Measurements from ENCODE around the gene HSPB8. TPM values are rescaled to one million over a fixed set of nuclear protein-coding genes. Genes with fewer than 3 reads are reported as not detected.

Gene HSPB8
- total and polyA plus RNA-seq, 7 donors = 2.1 to 485 (median 311) TPM

- H3K27me3 ChIP-seq = peaks cover 0 to 5% (median 0%) of the 10 kb centered on the region in 3 donors
- H3K4me1 ChIP-seq = no peaks in the 10 kb centered on the region
- H3K36me3 ChIP-seq = no peaks in the 10 kb centered on the region
- DNase-seq = no peak
- H3K27ac ChIP-seq = no peak overlapping the region
- TF ChIP-seq CTCF (IDR thresholded peaks at IDR 0.05) (no peak), EP300 (IDR thresholded peaks at IDR 0.05) (no peak), POLR2AphosphoS5 (IDR thresholded peaks at IDR 0.05) (no peak), POLR2A (IDR thresholded peaks at IDR 0.05) (no peak)
- no peaks in the 10 kb centered on the region for H3K9me3 ChIP-seq
- no peak overlapping the region for H3K4me3 ChIP-seq
- intact Hi-C loops (cut with DNase I) = no loop called here
- WGBS, 2 donors = 70 to 80% methylated on average over 3 of the region's 3 CpGs
Observed at GRCh38 chr12:119167902-119168301, 10.8 kb upstream of the HSPB8 start.

- Histone ChIP-seq H3K27ac (no peak overlapping the region), H3K9me3 (no peaks in the 10 kb centered on the region), H3K4me3 (no peak overlapping the region), H3K4me1 (no peaks in the 10 kb centered on the region), H3K36me3 (no peaks in the 10 kb centered on the region), H3K27me3 (peaks cover 0 to 3% (median 0%) of the 10 kb centered on the region in 3 donors)
- DNase-seq = no peak
- TF ChIP-seq CTCF (IDR thresholded peaks at IDR 0.05) (no peak), POLR2A (IDR thresholded peaks at IDR 0.05) (no peak), EP300 (IDR thresholded peaks at IDR 0.05) (no peak), POLR2AphosphoS5 (IDR thresholded peaks at IDR 0.05) (no peak)
- 78 to 85% methylated on average over 3 of the region's 3 CpGs for WGBS, 2 donors
- intact Hi-C loops (cut with DNase I) = no loop called here
Observed at GRCh38 chr12:119168721-119169120, 10.0 kb upstream of the HSPB8 start.

- Histone ChIP-seq H3K27me3 (no peaks in the 10 kb centered on the region), H3K4me1 (no peaks in the 10 kb centered on the region), H3K27ac (no peak overlapping the region), H3K4me3 (no peak overlapping the region), H3K9me3 (no peaks in the 10 kb centered on the region), H3K36me3 (no peaks in the 10 kb centered on the region)
- no peak for DNase-seq
- WGBS, 2 donors = 26 to 42% methylated on average over 2 of the region's 2 CpGs
- TF ChIP-seq CTCF (IDR thresholded peaks at IDR 0.05) (no peak), POLR2A (IDR thresholded peaks at IDR 0.05) (no peak), POLR2AphosphoS5 (IDR thresholded peaks at IDR 0.05) (no peak), EP300 (IDR thresholded peaks at IDR 0.05) (no peak)
- intact Hi-C loops (cut with DNase I) = no loop called here
Observed at GRCh38 chr12:119169150-119169549, 9.6 kb upstream of the HSPB8 start.

GRCh38 chr12:119171291-119171690 is 7.4 kb upstream of the HSPB8 start:
- H3K9me3 ChIP-seq = no peaks in the 10 kb centered on the region
- no peak overlapping the region for H3K4me3 ChIP-seq
- H3K27ac ChIP-seq = no peak overlapping the region
- WGBS, 2 donors = 70 to 80% methylated on average over 5 of the region's 5 CpGs
- H3K36me3 ChIP-seq = no peaks in the 10 kb centered on the region
- TF ChIP-seq EP300 (IDR thresholded peaks at IDR 0.05) (no peak), POLR2AphosphoS5 (IDR thresholded peaks at IDR 0.05) (no peak), CTCF (IDR thresholded peaks at IDR 0.05) (no peak), POLR2A (IDR thresholded peaks at IDR 0.05) (no peak)
- no peaks in the 10 kb centered on the region for H3K27me3 ChIP-seq
- no peak for DNase-seq
- H3K4me1 ChIP-seq = peaks cover 0 to 5% (median 2%) of the 10 kb centered on the region in 4 donors
- intact Hi-C loops (cut with DNase I) = loop anchor here (5.0 to 10.0 kb wide), 3 partner anchors 54 to 766 kb away; no protein-coding TSS in a partner anchor

Measured in sigmoid colon (tissue), 7 donors.